HepG2 (cell line): ENCODE results near the gene KIF5B. TPM values are rescaled to one million over a fixed set of nuclear protein-coding genes. Genes with fewer than 3 reads are reported as not detected.

Source experiments
- ATF7 ChIP-seq, 2 experiments: fragments of 450-650 bp in 1 of 2; sonication (generic) in 1 of 2; formaldehyde crosslinking in 1 of 2; IDR thresholded peaks; 2 replicates each; pipeline versions ENCODE4 v1.4.0 to v1.6.1; 2016 to 2020; ENCODE audit warnings: antibody characterized with exemption in 1 of 2, mild to moderate bottlenecking in 1 of 2, missing genetic modification reagents in 1 of 2
- BRCA1 ChIP-seq: sonication (generic); formaldehyde crosslinking; IDR thresholded peaks from 2 replicates; pipeline ENCODE4 v1.4.0; 2020; ENCODE audit warnings: missing genetic modification reagents
- CAMTA2 ChIP-seq: sonication (generic); formaldehyde crosslinking; IDR thresholded peaks from 2 replicates; pipeline ENCODE4 v1.4.0; 2020; ENCODE audit warnings: mild to moderate bottlenecking, missing genetic modification reagents, borderline replicate concordance
- FOXK1 ChIP-seq: sonication (generic); formaldehyde crosslinking; IDR thresholded peaks from 2 replicates; pipeline ENCODE4 v1.4.0; 2020; ENCODE audit warnings: low read depth, missing genetic modification reagents, borderline replicate concordance
- FOXP1 ChIP-seq, 2 experiments: fragments of 450-650 bp in 1 of 2; IDR thresholded peaks; 2 replicates each; pipeline ENCODE4 v1.6.1; 2017 to 2018; ENCODE audit warnings: antibody characterized with exemption in 1 of 2
- GTF3A ChIP-seq: sonication (generic); formaldehyde crosslinking; conservative IDR thresholded peaks from 2 replicates; pipeline ENCODE4 v1.4.0; 2020; ENCODE audit warnings: mild to moderate bottlenecking, missing genetic modification reagents
- HOXA3 ChIP-seq: sonication (generic); formaldehyde crosslinking; IDR thresholded peaks from 2 replicates; pipeline ENCODE4 v1.5.0; 2020; ENCODE audit warnings: missing genetic modification reagents
- KDM5A ChIP-seq: fragments of 200-600 bp; sonication (generic); IDR thresholded peaks from 2 replicates; pipeline ENCODE4 v1.7.0; 2018; ENCODE audit warnings: antibody characterized with exemption, mild to moderate bottlenecking, low read length, borderline replicate concordance
- LBX2 ChIP-seq: sonication (generic); formaldehyde crosslinking; IDR thresholded peaks from 2 replicates; pipeline ENCODE4 v1.5.0; 2020; ENCODE audit warnings: missing genetic modification reagents, mild to moderate bottlenecking, borderline replicate concordance
- MEF2D ChIP-seq: sonication (generic); formaldehyde crosslinking; IDR thresholded peaks from 2 replicates; pipeline ENCODE4 v1.5.1; 2020; ENCODE audit warnings: mild to moderate bottlenecking, missing genetic modification reagents
- MNT ChIP-seq: fragments of 450-650 bp; IDR thresholded peaks from 2 replicates; pipeline ENCODE4 v1.6.1; 2016
- NBN ChIP-seq: fragments of 450-650 bp; conservative IDR thresholded peaks from 2 replicates; pipeline ENCODE4 v1.6.1; 2017
- NR1H2 ChIP-seq: sonication (generic); formaldehyde crosslinking; IDR thresholded peaks from 2 replicates; pipeline ENCODE4 v1.8.1; 2022; ENCODE audit warnings: low read depth, missing genetic modification reagents, borderline replicate concordance
- PCBP1 ChIP-seq: fragments of 200-400 bp; formaldehyde crosslinking; IDR thresholded peaks from 2 replicates; pipeline ENCODE4 v1.6.1; 2017; ENCODE audit warnings: mild to moderate bottlenecking, low read depth, low read length, borderline replicate concordance
- SP1 ChIP-seq, 2 experiments: fragments of 450-650 bp in 1 of 2; sonication (generic) in 1 of 2; formaldehyde crosslinking in 1 of 2; IDR thresholded peaks; 2 replicates each; pipeline versions ENCODE4 v1.4.0 to v1.6.1; 2016 to 2020; ENCODE audit warnings: missing genetic modification reagents in 1 of 2
- SRSF9 ChIP-seq: fragments of 200-400 bp; formaldehyde crosslinking; IDR thresholded peaks from 2 replicates; pipeline ENCODE4 v1.6.1; 2018; ENCODE audit warnings: borderline replicate concordance, mild to moderate bottlenecking, low read depth, low read length; ENCODE audit not compliant: insufficient read depth, poor library complexity, severe bottlenecking
- TBL1XR1 ChIP-seq: fragments of 150-350 bp; IDR thresholded peaks from 2 replicates; pipeline ENCODE4 v1.6.1; 2014; ENCODE audit warnings: borderline replicate concordance, low read length; ENCODE audit not compliant: partially characterized antibody
- XBP1 ChIP-seq: sonication (generic); formaldehyde crosslinking; IDR thresholded peaks from 2 replicates; pipeline ENCODE4 v1.5.0; 2020; ENCODE audit warnings: missing genetic modification reagents
- ZBTB1 ChIP-seq: sonication (generic); formaldehyde crosslinking; IDR thresholded peaks from 2 replicates; pipeline ENCODE4 v1.4.0; 2020; ENCODE audit warnings: missing genetic modification reagents, borderline replicate concordance
- ZFP36L2 ChIP-seq: sonication (generic); formaldehyde crosslinking; IDR thresholded peaks from 2 replicates; pipeline ENCODE4 v1.4.0; 2020; ENCODE audit warnings: missing genetic modification reagents
- ZNF136 ChIP-seq: sonication (generic); formaldehyde crosslinking; IDR thresholded peaks from 2 replicates; pipeline ENCODE4 v1.8.1; 2022; ENCODE audit warnings: low read depth, mild to moderate bottlenecking, moderate library complexity, missing genetic modification reagents
- ZNF543 ChIP-seq: sonication (generic); formaldehyde crosslinking; IDR thresholded peaks from 2 replicates; pipeline ENCODE4 v1.4.0; 2020; ENCODE audit warnings: mild to moderate bottlenecking, missing genetic modification reagents
- ZNF749 ChIP-seq: sonication (generic); formaldehyde crosslinking; IDR thresholded peaks from 2 replicates; pipeline ENCODE4 v1.8.0; 2022; ENCODE audit warnings: mild to moderate bottlenecking, missing genetic modification reagents, moderate library complexity, borderline replicate concordance
- ZNF790 ChIP-seq: sonication (generic); formaldehyde crosslinking; IDR thresholded peaks from 2 replicates; pipeline ENCODE4 v1.8.0; 2022; ENCODE audit warnings: missing genetic modification reagents, mild to moderate bottlenecking, borderline replicate concordance
- ZNF83 ChIP-seq: sonication (generic); formaldehyde crosslinking; IDR thresholded peaks from 2 replicates; pipeline ENCODE4 v1.4.0; 2020; ENCODE audit warnings: missing genetic modification reagents, mild to moderate bottlenecking, borderline replicate concordance
- polyA plus RNA-seq, 8 experiments: library from polyadenylated mRNA; depleted of rRNA in 3 of 8; stranded (reverse) in 7 of 8; unstranded in 1 of 8; fragments of >200 nt; fragmentation: Illumina TruSeq in 4 of 8; extraction: Trizol in 4 of 8; gene quantifications; 2 replicates each; pipeline versions ENCODE4 v1.2.1 to v1.2.3, GENCODE V29; 2011 to 2016; ENCODE audit warnings: low read depth in 4 of 8, missing spikeins in 1 of 8, mixed read lengths in 1 of 8; ENCODE audit not compliant: insufficient read depth in 1 of 8
- total RNA-seq, 5 experiments: library from RNA; depleted of rRNA; stranded (reverse); fragments of >200 nt; fragmentation: Illumina TruSeq; extraction: Trizol; gene quantifications; 2 replicates each; pipeline ENCODE4 v1.2.3, GENCODE V29; 2016; ENCODE audit warnings: low read depth in 1 of 5
- TF ChIP-seq, protein P1 (sequence below): IDR thresholded peaks from 2 replicates; pipeline ENCODE4 v1.6.1; 2016; ENCODE audit warnings: mild to moderate bottlenecking

KIF5B gene
- total and polyA plus RNA-seq, 2 of the 13 experiments (the other 11 are each of a cell fraction or from before 2014, with no cell fraction given) = 34.3 to 133 TPM

GRCh38 chr10:32056136-32057035 lies at the start of gene KIF5B (continued):
- TF ChIP-seq BRCA1 (peak; percentile 77; the same call in 1 of the 2 replicates), CAMTA2 (CRISPR knock-in tag) (no peak), GTF3A (CRISPR knock-in tag) (no peak), ZNF543 (CRISPR knock-in tag) (no peak), ZBTB1 (CRISPR knock-in tag) (no peak), MNT (no peak), ZNF790 (CRISPR knock-in tag) (peak; percentile 81; the same call in 1 of the 2 replicates), ATF7 (IDR thresholded peaks at IDR 0.05) (no peak), ATF7 (CRISPR knock-in tag; IDR thresholded peaks at IDR 0.05) (no peak), ZNF83 (CRISPR knock-in tag) (peak; percentile 47; the same call in 1 of the 2 replicates), KDM5A (peak; percentile 30; the same call in 1 of the 2 replicates), LBX2 (peak; percentile 75; the same call in 1 of the 2 replicates), FOXK1 (CRISPR knock-in tag) (no peak), MEF2D (CRISPR knock-in tag) (peak; percentile 27; the same call in 1 of the 2 replicates), SP1 (IDR thresholded peaks at IDR 0.05) (no peak), SP1 (CRISPR knock-in tag; IDR thresholded peaks at IDR 0.05) (no peak; the same call in 1 of the 2 replicates), TBL1XR1 (no peak), NR1H2 (CRISPR knock-in tag) (peak; percentile 32; the same call in 1 of the 2 replicates), PCBP1 (no peak), ZNF136 (no peak), HOXA3 (CRISPR knock-in tag) (peak; percentile 87), SRSF9 (no peak), XBP1 (CRISPR knock-in tag) (peak; percentile 57; the same call in 1 of the 2 replicates), ZFP36L2 (no peak), FOXP1 (IDR thresholded peaks at IDR 0.05) (no peak), FOXP1 (CRISPR knock-in tag; IDR thresholded peaks at IDR 0.05) (no peak), NBN (no peak), ZNF749 (CRISPR knock-in tag) (peak; percentile 50; the same call in 1 of the 2 replicates)
- TF ChIP-seq, protein P1, sequence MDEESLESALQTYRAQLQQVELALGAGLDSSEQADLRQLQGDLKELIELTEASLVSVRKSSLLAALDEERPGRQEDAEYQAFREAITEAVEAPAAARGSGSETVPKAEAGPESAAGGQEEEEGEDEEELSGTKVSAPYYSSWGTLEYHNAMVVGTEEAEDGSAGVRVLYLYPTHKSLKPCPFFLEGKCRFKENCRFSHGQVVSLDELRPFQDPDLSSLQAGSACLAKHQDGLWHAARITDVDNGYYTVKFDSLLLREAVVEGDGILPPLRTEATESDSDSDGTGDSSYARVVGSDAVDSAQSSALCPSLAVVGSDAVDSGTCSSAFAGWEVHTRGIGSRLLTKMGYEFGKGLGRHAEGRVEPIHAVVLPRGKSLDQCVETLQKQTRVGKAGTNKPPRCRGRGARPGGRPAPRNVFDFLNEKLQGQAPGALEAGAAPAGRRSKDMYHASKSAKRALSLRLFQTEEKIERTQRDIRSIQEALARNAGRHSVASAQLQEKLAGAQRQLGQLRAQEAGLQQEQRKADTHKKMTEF = peak; percentile 69; the same call in 1 of the 2 replicates
